T-helper 2 cell treated with Interferon-gamma antibody and Interleukin-4, amounts not matched to agents 100 ng/mL and 5 ng/mL, for 36 hours (primary cell): ENCODE measurements around the gene SPHK1. TPM values are rescaled to one million over a fixed set of nuclear protein-coding genes. Genes with fewer than 3 reads are reported as not detected.

ENCODE experiments used
- intact Hi-C: fragments of 100-400 bp; cut with micrococcal nuclease; formaldehyde crosslinking; loops from one replicate; pipeline ENCODE4 v1.15.1; 2023
- total RNA-seq: library from RNA; stranded (reverse); gene quantifications from 2 replicates; pipeline ENCODE4 v1.2.3, GENCODE V29; 2022

Gene SPHK1
- total RNA-seq, 1 donor from 2014 or later = 1.9 TPM

DNA sequence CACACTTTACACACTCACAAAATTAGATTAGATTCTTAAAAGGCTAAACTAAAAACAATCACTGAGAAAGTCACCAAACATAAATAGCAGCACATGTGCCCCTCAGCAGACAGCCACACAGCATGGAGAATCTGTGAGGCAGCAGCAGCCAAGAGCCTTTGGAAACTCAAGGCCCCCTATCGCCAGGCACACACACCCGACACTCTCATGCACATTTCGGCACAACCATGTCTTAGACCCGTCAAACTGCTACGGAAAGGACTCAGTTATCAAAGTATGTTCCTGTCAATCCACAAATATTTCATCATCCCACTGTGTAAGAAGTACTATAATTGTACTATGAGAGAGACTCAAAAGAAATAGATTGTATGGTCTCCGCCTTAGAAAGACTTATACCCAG is 47.6 kb downstream of the SPHK1 start:
- intact Hi-C loops = no loop called here

DNA sequence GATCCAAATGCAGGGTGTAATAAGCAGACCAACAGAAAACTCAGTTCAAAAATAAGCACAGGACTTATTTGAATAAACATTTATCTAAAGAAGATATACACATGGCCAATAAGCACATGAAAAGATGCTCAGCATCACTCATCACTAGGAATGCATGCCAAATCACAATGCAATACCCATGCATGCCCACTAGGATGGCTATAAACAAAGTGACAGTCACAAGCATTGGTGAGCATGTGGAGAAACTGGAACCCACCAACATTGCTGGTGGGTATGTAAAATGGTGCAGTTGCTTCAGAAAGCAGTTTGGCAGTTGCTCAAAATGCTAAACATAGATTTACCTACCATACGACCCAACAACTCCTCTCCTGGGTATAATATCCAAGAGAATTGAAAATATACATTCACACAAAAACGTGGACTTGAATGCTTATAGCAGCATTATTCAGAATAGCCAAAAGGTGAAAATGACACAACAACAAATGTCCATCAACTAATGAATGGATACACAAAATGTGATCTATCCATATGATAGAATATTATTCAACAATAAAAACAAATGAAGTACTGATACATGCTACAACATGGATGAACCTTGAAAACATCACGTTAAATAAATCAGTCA is 48.4 kb downstream of the SPHK1 start:
- intact Hi-C loops = no loop called here

DNA sequence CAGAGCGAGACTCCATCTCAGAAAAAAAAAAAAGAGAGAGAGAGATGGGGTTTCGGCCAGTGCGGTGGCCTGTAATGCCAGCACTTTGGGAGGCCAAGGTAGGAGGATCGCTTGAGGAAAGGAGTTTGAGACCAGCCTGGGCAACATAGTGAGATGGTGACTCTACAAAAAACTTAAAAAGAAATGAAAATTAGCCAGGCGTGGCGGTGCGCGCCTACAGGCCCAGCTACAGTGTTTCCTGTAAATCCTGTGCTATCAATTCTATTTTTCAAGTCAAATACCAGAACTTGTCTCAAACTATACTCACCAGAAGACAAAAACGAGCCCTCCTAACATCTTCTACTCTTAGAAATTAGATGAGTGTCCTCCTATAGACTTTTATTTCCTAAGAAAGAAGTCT is 49.3 kb downstream of the SPHK1 start:
- intact Hi-C loops = no loop called here

DNA sequence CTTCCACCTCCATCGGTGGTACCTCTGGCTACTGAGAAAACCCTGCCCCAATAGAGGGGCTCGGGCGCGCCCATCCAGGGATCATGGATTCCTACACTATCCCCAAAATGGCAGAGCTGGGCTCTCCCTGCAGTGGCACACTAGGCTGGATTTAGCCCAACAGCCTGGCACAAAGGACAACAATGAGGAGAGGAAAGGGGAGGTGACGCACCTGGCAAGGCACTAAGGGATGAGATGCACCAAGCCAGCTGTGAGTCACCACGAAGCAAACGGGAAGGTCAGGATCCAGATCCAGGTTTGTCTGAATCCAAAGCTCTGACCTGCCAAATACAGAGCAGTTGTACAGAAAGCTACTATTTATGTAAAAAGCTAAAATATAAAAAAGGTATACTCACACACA is 50.5 kb downstream of the SPHK1 start:
- intact Hi-C loops = no loop called here

DNA sequence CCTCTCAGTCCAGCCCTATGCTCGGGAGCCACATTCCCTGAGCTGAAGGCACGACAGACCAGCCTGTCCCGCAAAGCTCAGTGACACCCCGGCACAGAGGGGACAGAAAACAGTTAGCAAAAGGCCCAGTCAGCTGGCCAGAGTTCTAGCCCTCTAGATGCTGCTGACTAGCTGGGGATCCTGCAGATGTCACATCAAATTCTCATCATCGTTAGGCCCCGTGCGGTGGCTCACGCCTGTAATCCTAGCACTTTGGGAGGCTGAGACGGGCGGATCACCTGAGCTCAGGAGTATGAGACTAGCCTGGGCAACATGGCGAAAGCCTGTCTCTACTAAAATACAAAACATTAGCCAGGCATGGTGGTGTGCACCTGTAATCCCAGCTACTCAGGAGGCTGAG is 51.3 kb downstream of the SPHK1 start:
- intact Hi-C loops = no loop called here

Other genes starting within 250 kb of the SPHK1 start
- gene FOXJ1, start 243.4 kb upstream of the SPHK1 start, total RNA-seq = 0.20 and 0.27 TPM in 2 replicates
- gene RNF157, start 144.1 kb upstream of the SPHK1 start, total RNA-seq = 58.3 and 66.0 TPM in 2 replicates
- 202 and 211 TPM in 2 replicates for gene UBALD2, start 119.3 kb upstream of the SPHK1 start, total RNA-seq
- gene QRICH2, start 76.3 kb upstream of the SPHK1 start, total RNA-seq = 3.2 and 3.7 TPM in 2 replicates
- 53.3 and 59.5 TPM in 2 replicates for gene PRPSAP1, start 30.7 kb upstream of the SPHK1 start, total RNA-seq
- 34.1 and 40.6 TPM in 2 replicates for gene UBE2O, start 68.5 kb downstream of the SPHK1 start, total RNA-seq
- 0.32 TPM in 1 of 2 replicates, not detected in the other for gene AANAT, start 83.0 kb downstream of the SPHK1 start, total RNA-seq
- gene RHBDF2, start 116.8 kb downstream of the SPHK1 start, total RNA-seq = 43.2 and 45.8 TPM in 2 replicates
- 0.11 TPM in 1 of 2 replicates, not detected in the other for gene CYGB, start 153.1 kb downstream of the SPHK1 start, total RNA-seq
- gene PRCD, start 155.4 kb downstream of the SPHK1 start, total RNA-seq = not detected in 2 replicates
- gene ST6GALNAC2, start 201.3 kb downstream of the SPHK1 start, total RNA-seq = not detected in 2 replicates